Tibial nerve (tissue), 4 donors: ENCODE measurements around the gene SERPINA1. TPM values are rescaled to one million over a fixed set of nuclear protein-coding genes. Genes with fewer than 3 reads are reported as not detected.

ENCODE experiments used
- DNase-seq, 2 donors: peaks; one replicate each; pipeline ENCODE4 v3.0.0-alpha.2; 2019; ENCODE audit warnings: low spot score in 2 of 2
- H3K27ac ChIP-seq, 4 donors: fragments of 200-600 bp; sonication (generic) in 3 of 4; one replicate each; pipeline ENCODE4 v1.5.1; 2017 to 2019; ENCODE audit warnings: mild to moderate bottlenecking in 1 of 4
- H3K27me3 ChIP-seq, 2 donors: fragments of 200-600 bp; sonication (generic) in 1 of 2; one replicate each; pipeline versions ENCODE4 v1.5.1 to v1.6.0; 2017 to 2019
- H3K36me3 ChIP-seq, 3 donors: fragments of 200-600 bp; sonication (generic); one replicate each; pipeline ENCODE4 v1.5.1; 2018 to 2019
- H3K4me1 ChIP-seq, 4 donors: fragments of 200-600 bp; sonication (generic) in 3 of 4; one replicate each; pipeline ENCODE4 v1.5.1; 2017 to 2019
- H3K4me3 ChIP-seq, 4 donors: fragments of 200-600 bp; sonication (generic) in 3 of 4; one replicate each; pipeline ENCODE4 v1.5.1; 2017 to 2019; ENCODE audit warnings: mild to moderate bottlenecking in 1 of 4, moderate library complexity in 1 of 4
- H3K9me3 ChIP-seq, 4 donors: fragments of 200-600 bp; sonication (generic) in 3 of 4; one replicate each; pipeline ENCODE4 v1.5.1; 2017 to 2019
- EP300 ChIP-seq, 2 donors: sonication (generic); formaldehyde crosslinking; IDR thresholded peaks; one replicate each; pipeline ENCODE4 v1.6.1; 2017; ENCODE audit warnings: antibody characterized with exemption in 2 of 2, mild to moderate bottlenecking in 1 of 2
- POLR2A ChIP-seq, 2 donors: fragments of 450-650 bp; IDR thresholded peaks; one replicate each; pipeline ENCODE4 v1.6.1; 2017; ENCODE audit warnings: antibody characterized with exemption in 2 of 2, mild to moderate bottlenecking in 2 of 2, moderate library complexity in 2 of 2
- WGBS, 2 donors: methylation state at CpG; one replicate each; pipeline ENCODE4 v1.1.5; 2018; 5-methylcytosine and 5-hydroxymethylcytosine counted together
- total RNA-seq, 4 donors: library from RNA; depleted of rRNA; stranded (reverse); fragments of >200 nt; gene quantifications; one replicate each; pipeline ENCODE4 v1.1.0, GENCODE V29; 2016
- TF ChIP-seq, protein P1 (sequence below), 5 experiments: fragments of 200-600 bp in 3 of 5; fragments of 450-650 bp in 2 of 5; sonication (generic) in 3 of 5; IDR thresholded peaks; one replicate each; pipeline ENCODE4 v1.5.1; 2016 to 2019; ENCODE audit warnings: antibody characterized with exemption in 5 of 5, mild to moderate bottlenecking in 3 of 5, moderate library complexity in 2 of 5

SERPINA1 gene
- total RNA-seq, 4 donors from 2014 or later: 5.7 to 13.9 (median 9.0) TPM

DNA sequence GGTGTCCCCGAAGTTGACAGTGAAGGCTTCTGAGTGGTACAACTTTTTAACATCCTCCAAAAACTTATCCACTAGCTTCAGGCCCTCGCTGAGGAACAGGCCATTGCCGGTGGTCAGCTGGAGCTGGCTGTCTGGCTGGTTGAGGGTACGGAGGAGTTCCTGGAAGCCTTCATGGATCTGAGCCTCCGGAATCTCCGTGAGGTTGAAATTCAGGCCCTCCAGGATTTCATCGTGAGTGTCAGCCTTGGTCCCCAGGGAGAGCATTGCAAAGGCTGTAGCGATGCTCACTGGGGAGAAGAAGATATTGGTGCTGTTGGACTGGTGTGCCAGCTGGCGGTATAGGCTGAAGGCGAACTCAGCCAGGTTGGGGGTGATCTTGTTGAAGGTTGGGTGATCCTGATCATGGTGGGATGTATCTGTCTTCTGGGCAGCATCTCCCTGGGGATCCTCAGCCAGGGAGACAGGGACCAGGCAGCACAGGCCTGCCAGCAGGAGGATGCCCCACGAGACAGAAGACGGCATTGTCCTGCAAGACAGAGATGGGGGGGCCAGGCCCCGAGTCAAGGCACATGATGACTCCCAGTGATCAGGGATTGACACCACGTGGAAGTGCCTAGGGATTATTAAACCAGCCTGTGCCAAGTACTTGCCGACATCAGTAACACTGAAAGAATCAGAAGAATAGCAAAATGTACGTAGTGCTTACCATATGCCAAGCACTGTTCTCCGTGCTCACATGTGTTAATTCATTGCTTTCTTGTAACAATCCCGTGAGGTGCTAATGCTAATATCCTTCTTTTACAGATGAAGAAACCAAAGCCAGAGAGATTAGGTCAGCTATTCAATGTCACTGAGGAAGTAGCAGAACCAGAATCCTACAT, 5.4 kb downstream of the SERPINA1 start:
- WGBS, 2 donors: 81 to 87% methylated on average over 15 to 17 of the region's 18 CpGs

DNA sequence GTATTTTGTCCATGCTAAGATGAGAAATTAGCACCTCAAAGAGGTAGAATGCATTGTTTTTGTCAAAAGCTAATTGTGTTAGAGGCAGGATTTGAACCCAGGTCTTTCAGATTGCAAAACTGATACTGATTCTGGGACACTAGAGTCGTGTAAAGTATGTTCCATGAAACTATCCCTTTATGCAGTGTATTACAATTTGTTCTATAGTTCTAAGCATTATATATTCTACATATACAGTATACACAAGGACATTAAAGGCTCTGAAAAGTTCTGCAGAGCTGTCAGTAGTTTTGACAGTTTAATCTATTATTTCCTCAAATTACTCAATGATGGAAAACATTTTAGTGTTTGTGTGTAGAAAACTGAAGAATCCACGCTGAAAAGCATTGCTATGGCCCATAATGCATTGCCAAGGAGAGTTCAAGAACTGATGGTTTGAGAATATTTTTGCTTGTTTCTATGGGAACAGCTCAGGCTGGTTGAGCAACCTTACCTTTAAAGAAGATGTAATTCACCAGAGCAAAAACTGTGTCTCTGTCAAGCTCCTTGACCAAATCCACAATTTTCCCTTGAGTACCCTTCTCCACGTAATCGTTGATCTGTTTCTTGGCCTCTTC, 6.2 kb downstream of the SERPINA1 start:
- no peaks in the 10 kb centered on the region for H3K27me3 ChIP-seq
- no peak for DNase-seq
- no peaks in the 10 kb centered on the region for H3K9me3 ChIP-seq
- no peak overlapping the region for H3K4me3 ChIP-seq
- H3K36me3 ChIP-seq: no peaks in the 10 kb centered on the region
- 82 to 85% methylated on average over 4 of the region's 4 CpGs for whole genome bisulfite sequencing, 2 donors
- H3K27ac ChIP-seq: no peak overlapping the region
- TF ChIP-seq POLR2A (IDR thresholded peaks at IDR 0.05) (no peak), EP300 (IDR thresholded peaks at IDR 0.05) (no peak)
- TF ChIP-seq, protein P1, sequence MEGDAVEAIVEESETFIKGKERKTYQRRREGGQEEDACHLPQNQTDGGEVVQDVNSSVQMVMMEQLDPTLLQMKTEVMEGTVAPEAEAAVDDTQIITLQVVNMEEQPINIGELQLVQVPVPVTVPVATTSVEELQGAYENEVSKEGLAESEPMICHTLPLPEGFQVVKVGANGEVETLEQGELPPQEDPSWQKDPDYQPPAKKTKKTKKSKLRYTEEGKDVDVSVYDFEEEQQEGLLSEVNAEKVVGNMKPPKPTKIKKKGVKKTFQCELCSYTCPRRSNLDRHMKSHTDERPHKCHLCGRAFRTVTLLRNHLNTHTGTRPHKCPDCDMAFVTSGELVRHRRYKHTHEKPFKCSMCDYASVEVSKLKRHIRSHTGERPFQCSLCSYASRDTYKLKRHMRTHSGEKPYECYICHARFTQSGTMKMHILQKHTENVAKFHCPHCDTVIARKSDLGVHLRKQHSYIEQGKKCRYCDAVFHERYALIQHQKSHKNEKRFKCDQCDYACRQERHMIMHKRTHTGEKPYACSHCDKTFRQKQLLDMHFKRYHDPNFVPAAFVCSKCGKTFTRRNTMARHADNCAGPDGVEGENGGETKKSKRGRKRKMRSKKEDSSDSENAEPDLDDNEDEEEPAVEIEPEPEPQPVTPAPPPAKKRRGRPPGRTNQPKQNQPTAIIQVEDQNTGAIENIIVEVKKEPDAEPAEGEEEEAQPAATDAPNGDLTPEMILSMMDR (IDR thresholded peaks at IDR 0.05): no peak
- peaks cover 0 to 32% (median 7%) of the 10 kb centered on the region in 4 donors for H3K4me1 ChIP-seq

More for the DNA sequence above, 5.4 kb downstream of the SERPINA1 start:
- TF ChIP-seq, protein P1 (IDR thresholded peaks at IDR 0.05): no peak
- TF ChIP-seq EP300 (IDR thresholded peaks at IDR 0.05): no peak
- no peak for TF ChIP-seq POLR2A (IDR thresholded peaks at IDR 0.05)
- Histone ChIP-seq H3K4me3 (no peak overlapping the region), H3K4me1 (peaks cover 0 to 32% (median 7%) of the 10 kb centered on the region in 4 donors), H3K9me3 (no peaks in the 10 kb centered on the region), H3K27me3 (no peaks in the 10 kb centered on the region), H3K27ac (no peak overlapping the region), H3K36me3 (no peaks in the 10 kb centered on the region)
- DNase-seq: no peak

DNA sequence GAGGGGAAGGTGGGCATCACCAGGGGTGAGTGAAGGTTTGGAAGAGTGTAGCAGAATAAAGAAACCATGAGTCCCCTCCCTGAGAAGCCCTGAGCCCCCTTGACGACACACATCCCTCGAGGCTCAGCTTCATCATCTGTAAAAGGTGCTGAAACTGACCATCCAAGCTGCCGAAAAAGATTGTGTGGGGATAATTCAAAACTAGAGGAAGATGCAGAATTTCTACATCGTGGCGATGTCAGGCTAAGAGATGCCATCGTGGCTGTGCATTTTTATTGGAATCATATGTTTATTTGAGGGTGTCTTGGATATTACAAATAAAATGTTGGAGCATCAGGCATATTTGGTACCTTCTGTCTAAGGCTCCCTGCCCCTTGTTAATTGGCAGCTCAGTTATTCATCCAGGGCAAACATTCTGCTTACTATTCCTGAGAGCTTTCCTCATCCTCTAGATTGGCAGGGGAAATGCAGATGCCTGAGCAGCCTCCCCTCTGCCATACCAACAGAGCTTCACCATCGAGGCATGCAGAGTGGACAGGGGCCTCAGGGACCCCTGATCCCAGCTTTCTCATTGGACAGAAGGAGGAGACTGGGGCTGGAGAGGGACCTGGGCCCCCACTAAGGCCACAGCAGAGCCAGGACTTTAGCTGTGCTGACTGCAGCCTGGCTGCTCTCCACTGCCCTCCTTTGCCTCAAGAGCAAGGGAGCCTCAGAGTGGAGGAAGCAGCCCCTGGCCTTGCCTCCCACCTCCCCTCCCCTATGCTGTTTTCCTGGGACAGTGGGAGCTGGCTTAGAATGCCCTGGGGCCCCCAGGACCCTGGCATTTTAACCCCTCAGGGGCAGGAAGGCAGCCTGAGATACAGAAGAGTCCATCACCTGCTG, 7.0 kb downstream of the SERPINA1 start:
- H3K4me3 ChIP-seq: no peak overlapping the region
- no peaks in the 10 kb centered on the region for H3K9me3 ChIP-seq
- H3K27ac ChIP-seq: no peak overlapping the region
- no peak for DNase-seq
- H3K36me3 ChIP-seq: no peaks in the 10 kb centered on the region
- TF ChIP-seq EP300 (IDR thresholded peaks at IDR 0.05): no peak
- TF ChIP-seq, protein P1 (IDR thresholded peaks at IDR 0.05): no peak
- TF ChIP-seq POLR2A (IDR thresholded peaks at IDR 0.05): no peak
- peaks cover 0 to 29% (median 7%) of the 10 kb centered on the region in 4 donors for H3K4me1 ChIP-seq
- no peaks in the 10 kb centered on the region for H3K27me3 ChIP-seq
- 72 to 75% methylated on average over 7 of the region's 7 CpGs for WGBS, 2 donors

DNA sequence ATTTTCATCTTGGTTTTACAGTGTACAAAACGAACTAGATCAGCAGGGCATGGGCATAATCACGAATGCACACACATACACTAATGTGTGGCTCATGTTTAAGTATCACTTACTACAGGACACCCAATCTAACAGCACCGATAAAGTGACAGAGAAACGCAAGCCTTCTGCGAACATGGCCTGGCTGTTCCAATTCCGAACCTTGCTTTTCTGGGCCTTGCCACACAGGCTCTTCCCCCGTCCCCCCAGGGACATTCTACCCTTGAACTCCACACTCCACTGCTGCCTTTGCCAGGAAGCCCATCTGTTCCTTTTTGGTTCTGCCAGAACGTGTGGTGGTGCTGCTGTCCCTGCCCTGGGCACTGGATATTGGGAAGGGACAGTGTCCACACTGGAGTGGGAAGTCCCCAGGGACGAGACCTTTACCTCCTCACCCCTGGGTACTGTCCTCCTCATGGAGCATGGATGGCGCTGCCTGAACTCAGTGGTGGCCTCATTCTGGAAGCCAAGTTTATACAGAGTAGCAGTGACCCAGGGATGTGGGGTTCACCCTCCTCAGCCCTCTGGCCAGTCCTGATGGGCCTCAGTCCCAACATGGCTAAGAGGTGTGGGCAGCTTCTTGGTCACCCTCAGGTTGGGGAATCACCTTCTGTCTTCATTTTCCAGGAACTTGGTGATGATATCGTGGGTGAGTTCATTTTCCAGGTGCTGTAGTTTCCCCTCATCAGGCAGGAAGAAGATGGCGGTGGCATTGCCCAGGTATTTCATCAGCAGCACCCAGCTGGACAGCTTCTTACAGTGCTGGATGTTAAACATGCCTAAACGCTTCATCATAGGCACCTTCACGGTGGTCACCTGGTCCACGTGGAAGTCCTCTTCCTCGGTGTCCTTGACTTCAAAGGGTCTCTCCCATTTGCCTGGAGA, 7.9 kb downstream of the SERPINA1 start:
- Histone ChIP-seq H3K4me3 (no peak overlapping the region), H3K27me3 (no peaks in the 10 kb centered on the region), H3K27ac (no peak overlapping the region), H3K9me3 (no peaks in the 10 kb centered on the region), H3K4me1 (peaks cover 0 to 22% (median 6%) of the 10 kb centered on the region in 4 donors), H3K36me3 (no peaks in the 10 kb centered on the region)
- DNase-seq: no peak
- TF ChIP-seq, protein P1 (IDR thresholded peaks at IDR 0.05): no peak
- no peak for TF ChIP-seq EP300 (IDR thresholded peaks at IDR 0.05)
- no peak for TF ChIP-seq POLR2A (IDR thresholded peaks at IDR 0.05)
- WGBS, 2 donors: 79% methylated on average over 16 of the region's 16 CpGs
